Type B pancreatic cell (in vitro differentiated cells): ENCODE data around the gene ACTC1. TPM values are rescaled to one million over a fixed set of nuclear protein-coding genes. Genes with fewer than 3 reads are reported as not detected.
A peak's percentile ranks its signal among the peaks of the same experiment; 100 is the strongest.
"Not testable (repeated sequence)": the region's sequence is repeated elsewhere in the genome, so short reads cannot be mapped to it uniquely, and the experiment has no call there.

Experiments
- DNase-seq: peaks from one replicate; pipeline ENCODE4 v3.0.0; 2021; ENCODE audit warnings: mixed read lengths; ENCODE audit not compliant: unreplicated experiment; ENCODE audit errors: extremely low spot score
- H3K27ac Mint-ChIP-seq: 2 replicates; pipeline ENCODE4 v1.8.0; 2021; ENCODE audit warnings: mild to moderate bottlenecking, mixed read lengths
- H3K27me3 Mint-ChIP-seq: 2 replicates; pipeline ENCODE4 v1.8.0; 2021; ENCODE audit warnings: mixed read lengths
- H3K36me3 Mint-ChIP-seq: 2 replicates; pipeline ENCODE4 v1.8.0; 2021; ENCODE audit warnings: mixed read lengths
- H3K4me1 Mint-ChIP-seq: one replicate; pipeline ENCODE4 v1.8.0; 2021; ENCODE audit warnings: mixed read lengths; ENCODE audit not compliant: unreplicated experiment
- H3K4me3 Mint-ChIP-seq: 2 replicates; pipeline ENCODE4 v1.8.0; 2021; ENCODE audit warnings: mild to moderate bottlenecking, mixed read lengths
- H3K9me3 Mint-ChIP-seq: 2 replicates; pipeline ENCODE4 v1.8.0; 2021; ENCODE audit warnings: mixed read lengths
- total RNA-seq: library from RNA; stranded (reverse); gene quantifications from 2 replicates; pipeline ENCODE4 v1.2.1, GENCODE V29; 2021; ENCODE audit warnings: low replicate concordance
- TF ChIP-seq, protein P1 (sequence below): fragments of 200-600 bp; sonication (generic); conservative IDR thresholded peaks from 2 replicates; pipeline ENCODE4 v1.5.0; 2021; ENCODE audit warnings: antibody characterized with exemption, mild to moderate bottlenecking

The ACTC1 gene
- total RNA-seq, 1 donor from 2014 or later, result 19.7 TPM

DNA sequence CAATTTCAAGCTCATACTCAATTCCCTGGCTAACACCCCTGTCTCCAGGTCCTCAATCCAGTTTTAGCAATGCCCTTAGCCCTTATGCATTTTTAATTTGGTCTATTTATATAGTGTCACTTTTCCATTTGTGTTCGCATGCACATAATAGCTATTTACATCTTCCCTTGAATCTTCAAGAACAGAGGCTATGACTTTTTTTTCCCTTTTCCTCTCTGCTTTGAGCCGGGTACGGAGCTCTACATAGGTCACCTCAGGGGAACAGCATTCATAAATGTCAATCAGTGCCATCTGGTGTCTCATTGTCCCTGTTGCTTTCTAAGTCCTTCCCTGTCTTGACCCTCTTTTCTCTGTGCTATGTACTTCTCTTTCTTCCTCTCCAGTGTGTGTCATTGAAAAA, 26.5 kb upstream of the ACTC1 start:
- H3K4me1 Mint-ChIP-seq, result no peaks in the 10 kb centered on the region
- no peaks in the 10 kb centered on the region for H3K36me3 Mint-ChIP-seq
- H3K27ac Mint-ChIP-seq, result no peak overlapping the region
- H3K4me3 Mint-ChIP-seq, result no peak overlapping the region
- H3K9me3 Mint-ChIP-seq, result no peaks in the 10 kb centered on the region
- peaks cover 7% of the 10 kb centered on the region for H3K27me3 Mint-ChIP-seq
- no peak for DNase-seq
- TF ChIP-seq, protein P1, sequence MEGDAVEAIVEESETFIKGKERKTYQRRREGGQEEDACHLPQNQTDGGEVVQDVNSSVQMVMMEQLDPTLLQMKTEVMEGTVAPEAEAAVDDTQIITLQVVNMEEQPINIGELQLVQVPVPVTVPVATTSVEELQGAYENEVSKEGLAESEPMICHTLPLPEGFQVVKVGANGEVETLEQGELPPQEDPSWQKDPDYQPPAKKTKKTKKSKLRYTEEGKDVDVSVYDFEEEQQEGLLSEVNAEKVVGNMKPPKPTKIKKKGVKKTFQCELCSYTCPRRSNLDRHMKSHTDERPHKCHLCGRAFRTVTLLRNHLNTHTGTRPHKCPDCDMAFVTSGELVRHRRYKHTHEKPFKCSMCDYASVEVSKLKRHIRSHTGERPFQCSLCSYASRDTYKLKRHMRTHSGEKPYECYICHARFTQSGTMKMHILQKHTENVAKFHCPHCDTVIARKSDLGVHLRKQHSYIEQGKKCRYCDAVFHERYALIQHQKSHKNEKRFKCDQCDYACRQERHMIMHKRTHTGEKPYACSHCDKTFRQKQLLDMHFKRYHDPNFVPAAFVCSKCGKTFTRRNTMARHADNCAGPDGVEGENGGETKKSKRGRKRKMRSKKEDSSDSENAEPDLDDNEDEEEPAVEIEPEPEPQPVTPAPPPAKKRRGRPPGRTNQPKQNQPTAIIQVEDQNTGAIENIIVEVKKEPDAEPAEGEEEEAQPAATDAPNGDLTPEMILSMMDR, result no peak

DNA sequence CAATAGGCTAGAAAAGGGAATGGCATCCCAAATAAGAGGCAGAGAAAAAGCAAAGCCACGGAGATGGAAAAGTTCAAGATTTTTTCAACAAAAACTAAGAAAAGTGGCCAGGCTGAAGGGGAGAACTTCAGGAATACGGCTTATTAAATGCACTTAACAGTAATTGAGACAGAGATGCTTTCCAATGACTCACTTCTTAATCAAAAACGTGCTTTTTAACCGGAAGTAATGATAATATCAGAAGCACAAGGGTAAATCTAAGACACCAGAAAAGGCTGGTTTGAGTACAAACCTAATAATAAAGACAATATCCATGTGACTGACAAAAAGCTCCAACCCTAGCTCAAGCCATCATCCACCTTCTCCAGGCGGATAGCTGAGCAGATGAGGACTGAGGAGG, 24.8 kb upstream of the ACTC1 start:
- no peak for DNase-seq
- Mint-ChIP-seq H3K27me3 (peaks cover under 1% of the 10 kb centered on the region), H3K4me1 (no peaks in the 10 kb centered on the region), H3K4me3 (no peak overlapping the region), H3K9me3 (no peaks in the 10 kb centered on the region), H3K36me3 (no peaks in the 10 kb centered on the region), H3K27ac (no peak overlapping the region)
- TF ChIP-seq, protein P1, result no peak

DNA sequence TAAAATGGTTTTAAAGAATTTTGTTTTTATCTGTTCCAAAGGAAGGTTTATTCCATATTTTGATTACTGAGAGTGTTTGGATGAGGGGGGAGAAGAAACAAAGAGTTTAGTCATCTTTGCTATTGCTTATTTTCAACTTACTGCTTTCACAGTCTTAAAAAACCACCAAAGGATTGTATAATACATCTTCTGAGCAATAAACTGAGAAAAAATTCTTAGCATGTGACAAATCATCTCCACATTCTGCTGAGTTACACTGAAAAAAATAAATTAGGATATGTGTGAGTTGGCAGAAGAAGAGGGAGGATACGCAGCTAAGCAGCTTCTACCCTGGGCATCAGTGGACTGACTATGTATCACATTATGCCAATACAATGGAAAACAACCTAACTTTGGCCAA, 23.2 kb upstream of the ACTC1 start:
- no peaks in the 10 kb centered on the region for H3K4me1 Mint-ChIP-seq
- no peak overlapping the region for H3K4me3 Mint-ChIP-seq
- no peak overlapping the region for H3K27ac Mint-ChIP-seq
- DNase-seq, result no peak
- TF ChIP-seq, protein P1, result no peak
- H3K36me3 Mint-ChIP-seq, result no peaks in the 10 kb centered on the region
- no peaks in the 10 kb centered on the region for H3K27me3 Mint-ChIP-seq
- no peaks in the 10 kb centered on the region for H3K9me3 Mint-ChIP-seq

DNA sequence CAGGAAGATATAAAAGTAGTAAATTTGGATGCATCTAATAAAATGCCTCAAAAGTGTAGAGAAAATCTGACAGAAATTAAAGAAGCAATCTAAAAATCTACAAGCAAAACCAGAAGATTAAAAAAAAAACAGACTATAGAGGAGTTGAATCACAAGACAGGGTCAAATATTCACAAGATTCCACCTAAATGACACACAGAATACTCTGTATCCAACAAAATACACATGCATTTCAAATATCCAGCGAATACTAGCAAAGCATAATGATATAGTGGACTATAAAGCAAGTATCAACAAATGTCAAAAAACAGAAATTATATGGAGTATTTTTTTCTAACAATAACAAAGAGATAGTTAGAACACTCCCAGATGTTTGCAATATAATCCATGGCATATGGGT, 20.5 kb upstream of the ACTC1 start:
- TF ChIP-seq, protein P1, result no peak
- Mint-ChIP-seq H3K27me3 (no peaks in the 10 kb centered on the region), H3K9me3 (no peaks in the 10 kb centered on the region), H3K36me3 (no peaks in the 10 kb centered on the region), H3K4me3 (no peak overlapping the region), H3K27ac (no peak overlapping the region), H3K4me1 (no peaks in the 10 kb centered on the region)
- no peak for DNase-seq

DNA sequence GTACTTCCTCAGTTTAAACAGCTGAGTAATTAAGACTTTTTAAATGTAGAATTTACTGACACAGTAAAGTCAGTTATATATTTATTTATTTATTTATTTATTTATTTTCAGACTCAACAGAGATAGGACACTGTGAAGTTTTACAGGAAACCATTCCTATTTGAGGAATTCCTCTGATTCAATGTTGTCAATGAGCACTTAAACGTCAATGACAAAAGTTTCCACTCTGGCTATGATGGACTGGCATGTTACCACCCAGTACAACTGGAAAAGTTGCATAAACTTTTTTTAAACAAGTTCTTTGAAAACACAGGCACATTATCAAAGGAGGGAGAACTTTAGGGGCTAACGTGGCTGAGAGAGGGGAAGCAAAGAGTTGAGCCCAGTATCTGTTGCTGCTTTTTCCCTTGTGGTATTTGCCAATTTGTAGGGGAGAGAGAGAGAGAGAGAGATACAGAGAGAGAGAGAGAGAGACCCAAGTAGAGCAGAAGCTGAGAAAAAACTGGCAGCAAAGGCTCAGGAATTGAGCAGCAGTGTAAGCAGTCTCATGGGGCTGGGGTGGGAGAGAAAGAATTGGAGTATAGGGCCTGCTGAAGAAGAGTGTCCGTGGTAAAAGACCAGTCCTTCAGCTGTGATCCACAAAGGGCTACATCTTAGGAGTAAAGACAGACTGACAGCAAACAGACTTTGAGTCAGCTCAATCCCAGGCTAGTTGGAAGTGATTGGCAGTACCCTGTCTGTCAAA, 18.3 kb upstream of the ACTC1 start:
- no peak overlapping the region for H3K27ac Mint-ChIP-seq
- H3K9me3 Mint-ChIP-seq, result no peaks in the 10 kb centered on the region
- TF ChIP-seq, protein P1, result no peak
- no peaks in the 10 kb centered on the region for H3K4me1 Mint-ChIP-seq
- H3K4me3 Mint-ChIP-seq, result no peak overlapping the region
- no peak for DNase-seq
- no peaks in the 10 kb centered on the region for H3K36me3 Mint-ChIP-seq
- H3K27me3 Mint-ChIP-seq, result no peaks in the 10 kb centered on the region

DNA sequence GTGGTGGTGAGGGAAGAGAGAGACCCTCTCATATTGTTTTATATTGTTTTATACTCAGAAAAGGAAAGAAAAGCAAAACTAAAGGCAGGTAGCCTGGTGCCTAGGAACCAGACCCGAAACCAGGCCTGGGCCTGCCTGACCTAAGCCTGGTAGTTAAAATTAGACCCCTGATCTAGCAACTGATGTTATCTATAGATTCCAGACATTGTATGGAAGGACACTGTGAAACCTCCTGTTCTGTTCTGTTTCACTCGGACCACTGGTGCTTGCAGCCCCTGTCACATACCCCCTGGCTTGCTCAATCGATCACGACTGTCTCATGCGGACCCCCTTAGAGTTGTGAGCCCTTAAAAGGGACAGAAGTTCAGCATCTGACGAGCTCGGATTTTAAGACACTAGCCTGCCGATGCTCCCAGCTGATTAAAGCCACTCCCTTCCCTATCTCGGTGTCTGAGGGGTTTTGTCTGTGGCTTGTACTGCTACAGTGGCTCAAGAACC, 17.6 kb upstream of the ACTC1 start:
- H3K4me1 Mint-ChIP-seq, H3K27ac Mint-ChIP-seq, H3K4me3 Mint-ChIP-seq, H3K9me3 Mint-ChIP-seq, H3K27me3 Mint-ChIP-seq, H3K36me3 Mint-ChIP-seq: not testable (repeated sequence)
- DNase-seq, result peak; percentile 43
